Colonic mucosa (tissue), 4 donors: Measurements from ENCODE around the gene MUC20. TPM values are rescaled to one million over a fixed set of nuclear protein-coding genes. Genes with fewer than 3 reads are reported as not detected.

ENCODE experiments used
- DNase-seq: peaks from one replicate; pipeline ENCODE4 v3.0.0-alpha.2; 2020
- H3K27ac ChIP-seq: fragments of 200-600 bp; one replicate; pipeline ENCODE4 v1.8.0; 2021
- H3K27me3 ChIP-seq: fragments of 200-600 bp; one replicate; pipeline ENCODE4 v1.8.0; 2021
- H3K36me3 ChIP-seq: fragments of 200-600 bp; one replicate; pipeline ENCODE4 v1.8.0; 2021
- H3K4me1 ChIP-seq: fragments of 200-600 bp; one replicate; pipeline ENCODE4 v1.8.0; 2021; ENCODE audit warnings: mild to moderate bottlenecking
- H3K4me3 ChIP-seq: fragments of 200-600 bp; one replicate; pipeline ENCODE4 v1.8.0; 2021
- H3K9ac ChIP-seq, 2 donors: one replicate each; pipeline ENCODE4 v1.7.0; 2013; ENCODE audit warnings: control low read depth in 2 of 2, low read depth in 2 of 2, low read length in 2 of 2
- H3K9me3 ChIP-seq: fragments of 200-600 bp; one replicate; pipeline ENCODE4 v1.8.0; 2021
- intact Hi-C: fragments of 100-400 bp; cut with DNase I; formaldehyde crosslinking; loops from one replicate; pipeline ENCODE4 v1.14.1; 2022
- total RNA-seq, 2 donors: library from RNA; stranded (reverse); fragmentation: NEBNext Ultra II Directional in 1 of 2; extraction: Animal tissue kit (Norgen Biotek cat#: 25700) in 1 of 2; gene quantifications; one replicate each; pipeline ENCODE4 v1.2.1, GENCODE V29; 2021
- TF ChIP-seq, protein P1 (sequence below): fragments of 200-600 bp; IDR thresholded peaks from one replicate; pipeline ENCODE4 v1.8.0; 2022; ENCODE audit warnings: antibody characterized with exemption, mild to moderate bottlenecking
- donor health status: healthy.
- donor health status: DM: no; HTN: no; CAD: no.
- donor health status: DM: no; HTN: no; CAD: no.

Gene MUC20
- total RNA-seq, 2 donors from 2014 or later: 58.1 to 170 TPM

DNA sequence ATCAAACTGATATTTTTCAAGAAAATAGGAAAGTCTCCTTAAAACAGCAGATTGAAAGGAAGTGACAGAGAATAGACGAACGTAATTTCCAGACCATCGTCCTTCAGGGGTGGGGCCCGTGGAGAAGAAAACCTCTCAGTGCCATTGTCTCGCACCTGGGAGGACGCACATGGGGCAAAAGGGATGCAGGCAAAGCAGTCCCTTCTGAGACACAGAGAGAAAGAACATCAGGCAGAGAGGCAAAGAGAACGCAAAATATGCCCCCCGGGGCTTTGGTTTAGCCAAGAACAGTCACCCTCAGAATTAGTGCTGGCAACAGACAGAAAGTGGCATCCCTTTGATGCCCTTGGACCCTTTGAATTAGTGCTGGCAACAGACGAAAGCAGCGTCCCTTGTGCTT lies 37.0 kb downstream of the MUC20 start:
- peaks cover 3% of the 10 kb centered on the region for H3K36me3 ChIP-seq
- no peak overlapping the region for H3K27ac ChIP-seq
- H3K4me3 ChIP-seq: no peak overlapping the region
- H3K4me1 ChIP-seq: no peaks in the 10 kb centered on the region
- no peak overlapping the region for H3K9ac ChIP-seq
- TF ChIP-seq, protein P1, sequence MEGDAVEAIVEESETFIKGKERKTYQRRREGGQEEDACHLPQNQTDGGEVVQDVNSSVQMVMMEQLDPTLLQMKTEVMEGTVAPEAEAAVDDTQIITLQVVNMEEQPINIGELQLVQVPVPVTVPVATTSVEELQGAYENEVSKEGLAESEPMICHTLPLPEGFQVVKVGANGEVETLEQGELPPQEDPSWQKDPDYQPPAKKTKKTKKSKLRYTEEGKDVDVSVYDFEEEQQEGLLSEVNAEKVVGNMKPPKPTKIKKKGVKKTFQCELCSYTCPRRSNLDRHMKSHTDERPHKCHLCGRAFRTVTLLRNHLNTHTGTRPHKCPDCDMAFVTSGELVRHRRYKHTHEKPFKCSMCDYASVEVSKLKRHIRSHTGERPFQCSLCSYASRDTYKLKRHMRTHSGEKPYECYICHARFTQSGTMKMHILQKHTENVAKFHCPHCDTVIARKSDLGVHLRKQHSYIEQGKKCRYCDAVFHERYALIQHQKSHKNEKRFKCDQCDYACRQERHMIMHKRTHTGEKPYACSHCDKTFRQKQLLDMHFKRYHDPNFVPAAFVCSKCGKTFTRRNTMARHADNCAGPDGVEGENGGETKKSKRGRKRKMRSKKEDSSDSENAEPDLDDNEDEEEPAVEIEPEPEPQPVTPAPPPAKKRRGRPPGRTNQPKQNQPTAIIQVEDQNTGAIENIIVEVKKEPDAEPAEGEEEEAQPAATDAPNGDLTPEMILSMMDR: no peak
- H3K9me3 ChIP-seq: no peaks in the 10 kb centered on the region
- H3K27me3 ChIP-seq: peaks cover 4% of the 10 kb centered on the region
- intact Hi-C loops: no loop called here
- DNase-seq: no peak

DNA sequence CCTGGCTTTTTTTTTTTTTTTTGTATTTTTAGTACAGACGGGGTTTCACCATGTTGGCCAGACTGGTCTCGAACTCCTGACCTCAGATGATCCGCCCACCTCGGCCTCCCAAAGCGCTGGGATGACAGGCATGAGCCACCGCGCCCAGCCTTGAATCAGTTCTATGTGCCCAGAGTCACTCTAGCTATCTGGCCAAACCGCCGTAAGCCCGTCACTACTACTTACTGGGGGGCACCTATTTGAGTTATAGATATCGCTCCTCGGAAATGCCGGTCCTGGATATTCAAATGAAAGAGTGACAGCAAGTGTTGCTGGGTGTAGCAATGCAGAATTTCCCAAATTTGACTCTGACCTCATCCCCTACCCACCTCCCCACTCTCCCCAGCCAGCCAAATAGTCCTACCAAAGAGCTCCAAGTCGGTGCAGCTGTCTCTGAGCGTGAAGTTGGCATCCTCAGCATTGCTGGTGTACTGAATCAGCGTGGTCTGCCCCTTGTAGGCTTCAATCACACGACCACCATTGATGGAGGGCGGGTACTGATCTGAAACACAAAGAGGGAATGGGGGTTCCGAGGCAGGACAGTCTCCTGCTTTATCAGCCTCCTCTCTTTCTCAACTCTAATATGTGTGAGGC lies 38.1 kb downstream of the MUC20 start:
- TF ChIP-seq, protein P1: no peak
- intact Hi-C loops: no loop called here
- Histone ChIP-seq H3K36me3 (peaks cover 3% of the 10 kb centered on the region), H3K9ac (no peak overlapping the region), H3K27ac (no peak overlapping the region), H3K4me1 (no peaks in the 10 kb centered on the region), H3K9me3 (no peaks in the 10 kb centered on the region), H3K27me3 (peaks cover 4% of the 10 kb centered on the region), H3K4me3 (no peak overlapping the region)
- DNase-seq: no peak

DNA sequence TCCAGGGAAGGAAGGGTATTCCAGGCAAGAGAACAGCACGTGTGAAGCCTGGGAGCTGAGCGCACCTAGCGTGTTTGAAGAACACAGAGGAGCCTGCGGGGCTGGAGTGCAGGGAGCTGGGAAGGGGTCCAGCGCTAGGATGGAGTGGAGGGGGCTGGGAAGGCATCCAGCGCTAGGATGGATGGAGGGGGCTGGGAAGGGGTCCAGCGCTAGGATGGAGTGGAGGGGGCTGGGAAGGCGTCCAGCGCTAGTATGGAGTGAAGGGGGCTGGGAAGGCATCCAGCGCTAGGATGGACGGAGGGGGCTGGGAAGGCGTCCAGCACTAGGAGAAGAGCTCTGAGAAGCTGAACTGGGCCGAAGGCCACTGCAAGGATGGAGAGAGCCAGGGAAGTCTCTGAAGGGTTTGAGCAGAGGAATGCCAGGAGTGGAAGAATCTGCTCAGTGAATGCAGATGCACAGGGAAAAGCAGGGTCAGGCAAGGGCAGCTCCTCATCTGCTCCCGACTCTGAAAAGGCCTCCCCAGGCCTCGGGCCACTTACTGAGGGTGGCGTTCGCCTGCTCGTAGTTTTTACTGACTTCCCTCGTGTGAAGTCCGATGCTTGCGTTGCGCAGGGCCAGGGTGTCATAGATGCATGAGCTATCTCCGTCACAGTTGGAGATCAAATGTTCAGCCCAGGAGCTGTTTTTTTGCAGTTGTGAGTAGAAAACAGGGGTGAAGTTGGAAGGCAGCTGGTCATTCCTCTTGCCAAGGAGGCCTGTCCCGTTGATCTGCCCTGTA lies 39.8 kb downstream of the MUC20 start:
- no peaks in the 10 kb centered on the region for H3K4me1 ChIP-seq
- H3K36me3 ChIP-seq: peaks cover 3% of the 10 kb centered on the region
- intact Hi-C loops: no loop called here
- TF ChIP-seq, protein P1: no peak
- H3K9ac ChIP-seq: no peak overlapping the region
- no peak overlapping the region for H3K4me3 ChIP-seq
- H3K9me3 ChIP-seq: no peaks in the 10 kb centered on the region
- no peak overlapping the region for H3K27ac ChIP-seq
- peaks cover 4% of the 10 kb centered on the region for H3K27me3 ChIP-seq
- no peak for DNase-seq

DNA sequence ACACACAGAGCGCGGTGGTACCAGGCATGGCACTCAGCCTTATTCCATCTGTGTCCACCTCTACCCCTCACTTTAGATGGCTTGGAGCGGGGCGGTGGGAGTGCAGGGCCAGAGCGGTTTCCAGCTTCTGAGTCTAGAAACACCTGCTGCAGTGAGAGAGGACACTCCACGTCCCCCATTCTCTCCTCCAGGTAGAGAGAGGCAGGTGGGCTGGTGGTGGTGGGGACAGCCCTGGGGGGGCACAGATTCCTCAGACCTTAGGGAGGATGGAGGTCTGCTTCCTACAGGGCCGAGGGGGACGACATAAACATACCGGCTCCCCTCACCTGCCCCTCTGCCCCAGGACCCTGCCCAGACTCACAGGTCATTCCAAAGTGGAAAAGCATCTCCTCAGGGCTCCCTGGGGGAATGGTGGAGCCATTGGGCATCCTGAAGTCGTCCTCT lies 40.4 kb downstream of the MUC20 start:
- DNase-seq: no peak
- H3K4me3 ChIP-seq: no peak overlapping the region
- no peak overlapping the region for H3K27ac ChIP-seq
- peaks cover 3% of the 10 kb centered on the region for H3K36me3 ChIP-seq
- H3K9ac ChIP-seq: no peak overlapping the region
- peaks cover 4% of the 10 kb centered on the region for H3K27me3 ChIP-seq
- no peaks in the 10 kb centered on the region for H3K9me3 ChIP-seq
- TF ChIP-seq, protein P1: no peak
- intact Hi-C loops: no loop called here
- H3K4me1 ChIP-seq: no peaks in the 10 kb centered on the region

DNA sequence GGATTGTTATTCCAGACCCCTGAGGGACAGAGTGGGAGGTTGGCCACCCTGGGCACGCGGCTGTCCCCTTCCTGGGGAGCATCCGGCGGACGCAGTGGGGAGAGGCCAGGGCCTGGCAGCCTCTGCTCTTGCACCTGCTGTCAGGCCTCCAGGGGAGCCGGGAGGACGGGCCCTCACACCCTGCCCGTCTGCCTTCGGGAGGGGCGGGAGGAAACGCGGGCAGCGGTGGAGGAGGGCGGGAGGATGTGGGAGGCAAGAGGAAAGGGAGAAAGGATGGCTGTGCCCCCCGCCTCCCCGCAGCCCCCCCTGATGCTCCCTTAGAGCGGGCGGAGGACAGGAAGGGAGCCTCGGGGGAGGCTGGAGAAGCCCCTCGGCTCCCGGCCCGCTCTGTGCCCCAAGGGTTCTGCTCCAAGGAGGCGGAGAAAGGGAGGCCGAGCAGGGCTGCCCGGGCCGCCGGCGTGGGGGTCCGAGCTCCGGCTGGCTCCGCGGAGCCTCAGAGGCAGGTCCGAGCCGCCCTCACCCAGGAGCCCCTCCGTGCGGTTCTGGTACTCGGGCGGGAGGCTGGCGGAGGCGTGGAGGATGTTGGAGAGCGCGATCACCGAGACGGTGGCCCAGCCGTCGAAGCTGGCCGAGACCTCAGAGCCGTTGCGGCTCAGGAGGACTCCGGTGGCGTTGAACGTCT lies 40.9 kb downstream of the MUC20 start:
- Histone ChIP-seq H3K27ac (no peak overlapping the region), H3K9ac (no peak overlapping the region), H3K36me3 (peaks cover 3% of the 10 kb centered on the region), H3K4me3 (no peak overlapping the region), H3K27me3 (peaks cover 4% of the 10 kb centered on the region), H3K9me3 (no peaks in the 10 kb centered on the region), H3K4me1 (no peaks in the 10 kb centered on the region)
- intact Hi-C loops: no loop called here
- TF ChIP-seq, protein P1: no peak
- no peak for DNase-seq
